ENCODE data around the gene POU2AF1.

GRCh38 chr11:111306321-111306720 is 72.8 kb downstream of the POU2AF1 start:
- TF ChIP-seq TCF7 (CRISPR knock-in tag; IDR thresholded peaks at IDR 0.05; ENCODE audit: low read depth) (no peak), SP1 (CRISPR knock-in tag; conservative IDR thresholded peaks at IDR 0.05) (no peak), NFYB (CRISPR knock-in tag; conservative IDR thresholded peaks at IDR 0.05; ENCODE audit: low read depth) (no peak), NR2C2 (CRISPR knock-in tag; IDR thresholded peaks at IDR 0.05) (no peak), IRF1 (CRISPR knock-in tag; IDR thresholded peaks at IDR 0.05) (no peak), MLX (CRISPR knock-in tag; IDR thresholded peaks at IDR 0.05) (no peak), CREM (CRISPR knock-in tag; IDR thresholded peaks at IDR 0.05) (no peak), NR1H2 (CRISPR knock-in tag; IDR thresholded peaks at IDR 0.05) (no peak), ZNF138 (CRISPR knock-in tag; conservative IDR thresholded peaks at IDR 0.05) (no peak)
- TF ChIP-seq, protein P1, sequence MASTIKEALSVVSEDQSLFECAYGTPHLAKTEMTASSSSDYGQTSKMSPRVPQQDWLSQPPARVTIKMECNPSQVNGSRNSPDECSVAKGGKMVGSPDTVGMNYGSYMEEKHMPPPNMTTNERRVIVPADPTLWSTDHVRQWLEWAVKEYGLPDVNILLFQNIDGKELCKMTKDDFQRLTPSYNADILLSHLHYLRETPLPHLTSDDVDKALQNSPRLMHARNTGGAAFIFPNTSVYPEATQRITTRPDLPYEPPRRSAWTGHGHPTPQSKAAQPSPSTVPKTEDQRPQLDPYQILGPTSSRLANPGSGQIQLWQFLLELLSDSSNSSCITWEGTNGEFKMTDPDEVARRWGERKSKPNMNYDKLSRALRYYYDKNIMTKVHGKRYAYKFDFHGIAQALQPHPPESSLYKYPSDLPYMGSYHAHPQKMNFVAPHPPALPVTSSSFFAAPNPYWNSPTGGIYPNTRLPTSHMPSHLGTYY (CRISPR knock-in tag; IDR thresholded peaks at IDR 0.05) = no peak
- TF ChIP-seq, protein P2, sequence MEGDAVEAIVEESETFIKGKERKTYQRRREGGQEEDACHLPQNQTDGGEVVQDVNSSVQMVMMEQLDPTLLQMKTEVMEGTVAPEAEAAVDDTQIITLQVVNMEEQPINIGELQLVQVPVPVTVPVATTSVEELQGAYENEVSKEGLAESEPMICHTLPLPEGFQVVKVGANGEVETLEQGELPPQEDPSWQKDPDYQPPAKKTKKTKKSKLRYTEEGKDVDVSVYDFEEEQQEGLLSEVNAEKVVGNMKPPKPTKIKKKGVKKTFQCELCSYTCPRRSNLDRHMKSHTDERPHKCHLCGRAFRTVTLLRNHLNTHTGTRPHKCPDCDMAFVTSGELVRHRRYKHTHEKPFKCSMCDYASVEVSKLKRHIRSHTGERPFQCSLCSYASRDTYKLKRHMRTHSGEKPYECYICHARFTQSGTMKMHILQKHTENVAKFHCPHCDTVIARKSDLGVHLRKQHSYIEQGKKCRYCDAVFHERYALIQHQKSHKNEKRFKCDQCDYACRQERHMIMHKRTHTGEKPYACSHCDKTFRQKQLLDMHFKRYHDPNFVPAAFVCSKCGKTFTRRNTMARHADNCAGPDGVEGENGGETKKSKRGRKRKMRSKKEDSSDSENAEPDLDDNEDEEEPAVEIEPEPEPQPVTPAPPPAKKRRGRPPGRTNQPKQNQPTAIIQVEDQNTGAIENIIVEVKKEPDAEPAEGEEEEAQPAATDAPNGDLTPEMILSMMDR (IDR thresholded peaks at IDR 0.05) = no peak
- TF ChIP-seq, protein P3, sequence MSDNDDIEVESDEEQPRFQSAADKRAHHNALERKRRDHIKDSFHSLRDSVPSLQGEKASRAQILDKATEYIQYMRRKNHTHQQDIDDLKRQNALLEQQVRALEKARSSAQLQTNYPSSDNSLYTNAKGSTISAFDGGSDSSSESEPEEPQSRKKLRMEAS (CRISPR knock-in tag; IDR thresholded peaks at IDR 0.05) = no peak
- TF ChIP-seq, protein P4, sequence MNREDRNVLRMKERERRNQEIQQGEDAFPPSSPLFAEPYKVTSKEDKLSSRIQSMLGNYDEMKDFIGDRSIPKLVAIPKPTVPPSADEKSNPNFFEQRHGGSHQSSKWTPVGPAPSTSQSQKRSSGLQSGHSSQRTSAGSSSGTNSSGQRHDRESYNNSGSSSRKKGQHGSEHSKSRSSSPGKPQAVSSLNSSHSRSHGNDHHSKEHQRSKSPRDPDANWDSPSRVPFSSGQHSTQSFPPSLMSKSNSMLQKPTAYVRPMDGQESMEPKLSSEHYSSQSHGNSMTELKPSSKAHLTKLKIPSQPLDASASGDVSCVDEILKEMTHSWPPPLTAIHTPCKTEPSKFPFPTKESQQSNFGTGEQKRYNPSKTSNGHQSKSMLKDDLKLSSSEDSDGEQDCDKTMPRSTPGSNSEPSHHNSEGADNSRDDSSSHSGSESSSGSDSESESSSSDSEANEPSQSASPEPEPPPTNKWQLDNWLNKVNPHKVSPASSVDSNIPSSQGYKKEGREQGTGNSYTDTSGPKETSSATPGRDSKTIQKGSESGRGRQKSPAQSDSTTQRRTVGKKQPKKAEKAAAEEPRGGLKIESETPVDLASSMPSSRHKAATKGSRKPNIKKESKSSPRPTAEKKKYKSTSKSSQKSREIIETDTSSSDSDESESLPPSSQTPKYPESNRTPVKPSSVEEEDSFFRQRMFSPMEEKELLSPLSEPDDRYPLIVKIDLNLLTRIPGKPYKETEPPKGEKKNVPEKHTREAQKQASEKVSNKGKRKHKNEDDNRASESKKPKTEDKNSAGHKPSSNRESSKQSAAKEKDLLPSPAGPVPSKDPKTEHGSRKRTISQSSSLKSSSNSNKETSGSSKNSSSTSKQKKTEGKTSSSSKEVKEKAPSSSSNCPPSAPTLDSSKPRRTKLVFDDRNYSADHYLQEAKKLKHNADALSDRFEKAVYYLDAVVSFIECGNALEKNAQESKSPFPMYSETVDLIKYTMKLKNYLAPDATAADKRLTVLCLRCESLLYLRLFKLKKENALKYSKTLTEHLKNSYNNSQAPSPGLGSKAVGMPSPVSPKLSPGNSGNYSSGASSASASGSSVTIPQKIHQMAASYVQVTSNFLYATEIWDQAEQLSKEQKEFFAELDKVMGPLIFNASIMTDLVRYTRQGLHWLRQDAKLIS (CRISPR knock-in tag; IDR thresholded peaks at IDR 0.05; ENCODE audit: borderline replicate concordance) = no peak
- TF ChIP-seq, protein P5, sequence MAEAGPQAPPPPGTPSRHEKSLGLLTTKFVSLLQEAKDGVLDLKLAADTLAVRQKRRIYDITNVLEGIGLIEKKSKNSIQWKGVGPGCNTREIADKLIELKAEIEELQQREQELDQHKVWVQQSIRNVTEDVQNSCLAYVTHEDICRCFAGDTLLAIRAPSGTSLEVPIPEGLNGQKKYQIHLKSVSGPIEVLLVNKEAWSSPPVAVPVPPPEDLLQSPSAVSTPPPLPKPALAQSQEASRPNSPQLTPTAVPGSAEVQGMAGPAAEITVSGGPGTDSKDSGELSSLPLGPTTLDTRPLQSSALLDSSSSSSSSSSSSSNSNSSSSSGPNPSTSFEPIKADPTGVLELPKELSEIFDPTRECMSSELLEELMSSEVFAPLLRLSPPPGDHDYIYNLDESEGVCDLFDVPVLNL (CRISPR knock-in tag; IDR thresholded peaks at IDR 0.05; ENCODE audit: borderline replicate concordance, low read depth) = no peak
